DOHH2 (cell line): Measurements from ENCODE around the gene HCK.

Source experiments
- CTCF ChIP-seq: fragments of 200-600 bp; sonication (generic); IDR thresholded peaks from one replicate; pipeline ENCODE4 v1.5.1; 2014; ENCODE audit warnings: antibody characterized with exemption, mild to moderate bottlenecking, low read depth, low read length; ENCODE audit not compliant: poor library complexity, severe bottlenecking
- EZH2phosphoT487 ChIP-seq: fragments of 200-600 bp; sonication (generic); IDR thresholded peaks from 2 replicates; pipeline ENCODE4 v1.6.1; 2017; ENCODE audit warnings: borderline replicate concordance, mild to moderate bottlenecking, antibody characterized with exemption, low read length, moderate library complexity, mixed read lengths

DNA sequence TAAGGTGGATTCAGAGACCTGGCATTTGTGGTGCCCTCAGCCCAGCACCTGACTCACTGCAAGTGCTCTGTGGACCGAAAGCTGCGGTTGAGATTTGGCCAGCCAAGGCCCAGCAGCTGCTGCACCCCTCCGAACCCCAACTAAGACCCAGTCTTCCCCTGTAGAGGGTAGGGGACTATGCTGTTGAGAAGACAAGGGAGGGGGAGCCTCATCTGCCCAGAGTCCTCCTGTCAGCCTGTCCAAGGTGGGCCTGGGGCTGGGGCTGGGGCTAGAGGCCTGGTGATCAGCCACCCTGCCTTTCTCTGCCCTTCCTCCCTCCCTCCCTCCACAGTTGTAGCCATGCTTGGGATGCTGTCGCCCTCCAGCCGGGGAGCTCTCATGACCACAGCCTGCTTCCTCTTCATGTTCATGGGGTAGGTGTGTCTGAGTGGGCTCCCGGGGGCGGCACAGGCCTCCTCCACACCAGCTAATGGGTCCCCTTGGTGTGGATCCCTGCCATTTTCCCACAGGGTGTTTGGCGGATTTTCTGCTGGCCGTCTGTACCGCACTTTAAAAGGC, 98.3 kb downstream of the HCK start:
- no peak for TF ChIP-seq CTCF
- TF ChIP-seq EZH2phosphoT487, result no peak
